ENCODE data around the gene GLUL. TPM values are rescaled to one million over a fixed set of nuclear protein-coding genes. Genes with fewer than 3 reads are reported as not detected.

GLUL gene
- total RNA-seq, 1 donor from 2014 or later, result 522 TPM

- H3K27ac Mint-ChIP-seq (ENCODE audit: unreplicated experiment), result no peak overlapping the region
- peaks cover 15% of the 10 kb centered on the region for H3K4me1 Mint-ChIP-seq
- no peak for TF ChIP-seq CTCF (conservative IDR thresholded peaks at IDR 0.05)
- H3K4me3 Mint-ChIP-seq, result no peak overlapping the region
- H3K27me3 Mint-ChIP-seq (ENCODE audit: low read depth), result no peaks in the 10 kb centered on the region
- no peaks in the 10 kb centered on the region for H3K36me3 Mint-ChIP-seq (ENCODE audit: low read depth)
- no peak for DNase-seq (ENCODE audit: low read depth, low spot score)
- no peaks in the 10 kb centered on the region for H3K9me3 Mint-ChIP-seq
Measured at GRCh38 chr1:182366596-182366995, 25.0 kb downstream of the GLUL start.

DNA sequence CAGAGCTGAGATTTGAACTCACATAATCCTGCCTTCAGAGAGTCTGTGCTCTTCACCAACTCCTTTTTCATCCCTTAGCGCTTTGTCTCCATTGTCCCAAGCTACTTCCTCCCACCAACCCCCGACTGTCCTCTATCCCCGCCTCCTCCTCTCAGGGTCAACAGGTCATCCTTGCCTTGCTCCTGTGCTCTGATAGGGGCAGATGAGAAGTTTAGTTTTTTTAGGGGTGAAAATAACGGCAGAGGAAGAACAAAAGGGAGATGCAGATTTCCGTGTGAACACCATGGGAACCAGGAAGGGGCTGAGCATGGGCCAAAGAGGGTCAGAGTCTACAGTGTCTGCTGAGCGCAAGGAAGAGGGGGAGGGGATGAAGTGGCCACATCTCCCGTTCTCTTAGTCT is 31.9 kb downstream of the GLUL start:
- peaks cover 73% of the 10 kb centered on the region for H3K4me1 Mint-ChIP-seq
- peak; percentile 16 for DNase-seq (ENCODE audit: low read depth, low spot score)
- H3K4me3 Mint-ChIP-seq, result peak overlapping the region; percentile 64

GRCh38 chr1:182357913-182358312 is 33.7 kb downstream of the GLUL start:
- Mint-ChIP-seq H3K36me3 (ENCODE audit: low read depth) (no peaks in the 10 kb centered on the region), H3K27me3 (ENCODE audit: low read depth) (no peaks in the 10 kb centered on the region), H3K4me3 (peak overlapping the region; percentile 25), H3K4me1 (peaks cover 68% of the 10 kb centered on the region), H3K27ac (ENCODE audit: unreplicated experiment) (peak overlapping the region; percentile 88), H3K9me3 (peaks cover 3% of the 10 kb centered on the region)
- no peak for TF ChIP-seq CTCF (conservative IDR thresholded peaks at IDR 0.05)
- no peak for DNase-seq (ENCODE audit: low read depth, low spot score)

More for the DNA sequence above, 31.9 kb downstream of the GLUL start:
- Mint-ChIP-seq H3K27ac (ENCODE audit: unreplicated experiment) (no peak overlapping the region), H3K36me3 (ENCODE audit: low read depth) (no peaks in the 10 kb centered on the region), H3K9me3 (peaks cover 3% of the 10 kb centered on the region), H3K27me3 (ENCODE audit: low read depth) (no peaks in the 10 kb centered on the region)
- no peak for TF ChIP-seq CTCF (conservative IDR thresholded peaks at IDR 0.05)

DNA sequence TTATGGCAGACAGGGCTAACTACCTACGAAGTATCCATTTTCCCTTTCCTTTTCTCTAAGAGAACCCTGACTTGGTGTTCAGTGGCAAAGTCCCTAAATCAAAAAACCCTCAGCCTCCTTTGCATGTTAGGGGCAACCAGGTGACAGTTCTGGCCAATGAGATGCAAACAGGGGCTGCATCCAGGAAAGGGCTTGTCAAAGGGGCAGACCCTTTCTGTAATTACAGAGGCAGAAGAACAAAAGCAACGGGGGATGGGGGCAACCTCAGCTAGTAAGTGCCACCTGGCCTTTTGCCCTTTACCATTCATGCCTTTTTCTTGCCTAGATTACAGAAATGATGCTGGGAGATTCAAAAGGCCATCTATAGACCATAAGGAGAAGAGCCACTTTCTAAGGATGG is 34.4 kb downstream of the GLUL start:
- no peak for DNase-seq (ENCODE audit: low read depth, low spot score)
- H3K9me3 Mint-ChIP-seq, result peaks cover 3% of the 10 kb centered on the region
- no peaks in the 10 kb centered on the region for H3K36me3 Mint-ChIP-seq (ENCODE audit: low read depth)
- TF ChIP-seq CTCF (conservative IDR thresholded peaks at IDR 0.05), result no peak
- H3K4me1 Mint-ChIP-seq, result peaks cover 64% of the 10 kb centered on the region
- H3K27me3 Mint-ChIP-seq (ENCODE audit: low read depth), result no peaks in the 10 kb centered on the region
- H3K4me3 Mint-ChIP-seq, result peak overlapping the region; percentile 6
- peak overlapping the region; percentile 2 for H3K27ac Mint-ChIP-seq (ENCODE audit: unreplicated experiment)

DNA sequence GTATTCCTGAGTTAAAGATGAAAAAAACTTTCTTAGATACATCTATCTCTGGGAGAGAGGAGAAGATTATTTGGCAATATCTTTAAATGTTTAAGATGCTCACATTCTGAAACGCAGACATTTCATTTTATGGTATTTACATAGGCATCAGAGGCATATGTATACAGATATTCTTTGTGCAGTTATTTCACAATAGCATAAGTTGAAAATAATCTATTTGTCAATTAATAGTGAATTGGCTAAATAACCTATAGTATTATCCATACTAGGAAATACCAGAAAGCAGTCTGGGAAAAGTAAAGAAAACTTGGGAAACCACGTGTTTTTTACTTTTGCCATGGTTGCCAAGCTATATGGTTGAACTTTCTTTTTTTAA is 35.9 kb downstream of the GLUL start:
- no peaks in the 10 kb centered on the region for H3K27me3 Mint-ChIP-seq (ENCODE audit: low read depth)
- TF ChIP-seq CTCF (conservative IDR thresholded peaks at IDR 0.05), result no peak
- no peak overlapping the region for H3K27ac Mint-ChIP-seq (ENCODE audit: unreplicated experiment)
- no peak for DNase-seq (ENCODE audit: low read depth, low spot score)
- H3K4me1 Mint-ChIP-seq, result peaks cover 51% of the 10 kb centered on the region
- H3K9me3 Mint-ChIP-seq, result peaks cover 3% of the 10 kb centered on the region
- H3K36me3 Mint-ChIP-seq (ENCODE audit: low read depth), result no peaks in the 10 kb centered on the region
- no peak overlapping the region for H3K4me3 Mint-ChIP-seq
